Immature natural killer cell (primary cell): ENCODE measurements around the gene UGT1A7. TPM values are rescaled to one million over a fixed set of nuclear protein-coding genes. Genes with fewer than 3 reads are reported as not detected.
"Not testable (repeated sequence)": the region's sequence is repeated elsewhere in the genome, so short reads cannot be mapped to it uniquely, and the experiment has no call there.

Source experiments
- DNase-seq, 3 donors: peaks; one replicate each; pipeline ENCODE4 v3.0.0; 2022; ENCODE audit warnings: mixed read lengths in 1 of 3
- H3K27ac Mint-ChIP-seq, 6 donors: one replicate each; pipeline ENCODE4 v1.8.0; 2020; ENCODE audit warnings: mixed read lengths in 6 of 6, mild to moderate bottlenecking in 5 of 6, inconsistent platforms in 4 of 6, moderate library complexity in 3 of 6
- H3K27me3 Mint-ChIP-seq, 3 donors: one replicate each; pipeline ENCODE4 v1.8.0; 2020 to 2021; ENCODE audit warnings: low read depth in 3 of 3, mild to moderate bottlenecking in 3 of 3, mixed read lengths in 3 of 3, moderate library complexity in 3 of 3, inconsistent platforms in 1 of 3
- H3K36me3 Mint-ChIP-seq, 3 donors: one replicate each; pipeline ENCODE4 v1.8.0; 2020; ENCODE audit warnings: mixed read lengths in 3 of 3, inconsistent platforms in 2 of 3, mild to moderate bottlenecking in 2 of 3
- H3K4me1 Mint-ChIP-seq, 2 donors: one replicate each; pipeline ENCODE4 v1.8.0; 2020; ENCODE audit warnings: inconsistent platforms in 2 of 2, mild to moderate bottlenecking in 2 of 2, mixed read lengths in 2 of 2, moderate library complexity in 1 of 2
- H3K4me3 Mint-ChIP-seq, 5 donors: one replicate each; pipeline ENCODE4 v1.8.0; 2020; ENCODE audit warnings: mild to moderate bottlenecking in 5 of 5, mixed read lengths in 5 of 5, inconsistent platforms in 3 of 5, moderate library complexity in 3 of 5
- H3K9me3 Mint-ChIP-seq, 6 donors: one replicate each; pipeline ENCODE4 v1.8.0; 2020; ENCODE audit warnings: mild to moderate bottlenecking in 6 of 6, mixed read lengths in 6 of 6, inconsistent platforms in 4 of 6, moderate library complexity in 3 of 6
- polyA plus RNA-seq, 3 donors: library from polyadenylated mRNA; unstranded; fragments of 300-500 nt; fragmentation: Illumina TruSeq; gene quantifications; one replicate each; pipeline ENCODE4 v1.2.3, GENCODE V29; 2021

Gene UGT1A7
- polyA plus RNA-seq, 3 donors from 2014 or later = not detected

GRCh38 chr2:233689501-233689900, 7.8 kb downstream of the UGT1A7 start:
- H3K27me3 Mint-ChIP-seq = peaks cover 0 to 15% (median 0%) of the 10 kb centered on the region in 3 donors
- DNase-seq = no peak

DNA sequence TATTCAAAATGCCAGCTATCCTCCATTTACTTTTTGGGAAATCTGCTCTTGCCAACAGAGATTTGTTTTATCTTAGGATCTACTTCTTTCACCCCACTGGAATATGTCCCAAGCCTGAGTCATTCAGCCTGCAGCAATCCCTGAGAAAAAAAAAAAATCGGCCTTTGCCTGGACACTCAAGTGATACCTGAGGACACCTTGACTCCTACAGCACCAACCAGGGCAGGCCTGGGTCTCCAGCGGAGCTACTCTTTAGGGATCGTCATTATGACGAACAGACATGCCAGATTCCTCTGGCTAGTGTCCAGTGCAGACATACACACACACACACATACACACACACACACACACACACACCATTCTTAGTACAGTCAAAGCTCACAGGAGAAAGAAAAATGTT, 8.7 kb downstream of the UGT1A7 start:
- peaks cover 0 to 2% of the 10 kb centered on the region in 2 donors for H3K4me1 Mint-ChIP-seq
- H3K27me3 Mint-ChIP-seq = peaks cover 0 to 12% (median 1%) of the 10 kb centered on the region in 3 donors
- no peak overlapping the region for H3K27ac Mint-ChIP-seq
- DNase-seq = no peak
- H3K9me3 Mint-ChIP-seq = no peaks in the 10 kb centered on the region
- no peak overlapping the region for H3K4me3 Mint-ChIP-seq
- peaks cover 0 to 5% (median 0%) of the 10 kb centered on the region in 3 donors for H3K36me3 Mint-ChIP-seq

More at GRCh38 chr2:233689501-233689900, 7.8 kb downstream of the UGT1A7 start:
- no peak overlapping the region for H3K4me3 Mint-ChIP-seq
- H3K9me3 Mint-ChIP-seq = no peaks in the 10 kb centered on the region
- H3K36me3 Mint-ChIP-seq = peaks cover 0 to 5% (median 0%) of the 10 kb centered on the region in 3 donors
- H3K4me1 Mint-ChIP-seq = peaks cover 4 to 11% of the 10 kb centered on the region in 2 donors
- H3K27ac Mint-ChIP-seq = no peak overlapping the region

DNA sequence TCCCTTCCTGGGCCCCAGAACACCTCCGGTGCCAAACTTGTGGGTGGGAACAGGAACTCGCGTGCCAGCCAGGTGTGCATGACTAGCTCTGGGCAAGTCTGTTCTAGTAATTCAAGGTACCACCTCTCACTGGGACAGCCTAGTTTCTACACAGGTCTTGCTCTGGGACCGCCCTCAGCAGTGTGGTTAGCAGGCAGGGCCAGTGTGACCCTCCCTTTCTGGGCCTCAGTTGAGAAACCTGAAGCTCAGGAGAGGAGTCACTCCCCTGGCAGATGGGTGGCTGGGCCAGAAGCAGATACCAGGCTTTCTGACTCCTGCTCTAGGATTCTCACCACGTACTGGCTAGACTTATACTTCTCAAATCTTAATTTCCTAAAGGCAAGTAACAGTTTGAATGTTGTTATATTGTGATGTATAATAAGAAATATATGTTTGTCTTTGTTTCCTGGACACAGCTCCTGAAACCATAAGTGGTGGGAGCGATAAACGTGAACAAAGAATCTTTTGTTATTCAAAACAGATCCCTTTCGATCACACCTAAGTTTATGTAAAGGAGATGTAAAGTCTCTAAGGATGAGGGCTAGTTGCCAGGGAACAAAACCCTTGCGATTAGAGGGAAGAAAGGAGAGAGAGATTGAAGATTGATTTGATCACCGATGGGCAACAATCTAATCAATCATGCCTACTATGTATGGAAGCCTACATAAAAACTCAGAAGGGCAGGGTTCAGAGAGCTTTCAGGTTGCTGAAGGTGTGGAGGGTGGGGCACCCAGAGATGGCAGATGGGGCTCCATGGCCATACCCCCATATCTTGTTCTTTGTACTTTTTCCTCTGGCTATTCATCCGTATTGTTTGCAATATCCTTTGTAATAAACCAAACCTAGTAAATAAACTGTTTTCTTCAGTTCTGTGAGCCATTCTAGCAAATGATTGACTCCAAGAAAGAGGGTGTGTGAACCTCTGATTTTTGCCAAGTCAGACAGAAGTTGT, 10.0 kb downstream of the UGT1A7 start:
- DNase-seq = no peak
- H3K4me3 Mint-ChIP-seq = no peak overlapping the region
- H3K27ac Mint-ChIP-seq = no peak overlapping the region
- H3K27me3 Mint-ChIP-seq = peaks cover 1 to 12% (median 1%) of the 10 kb centered on the region in 3 donors
- no peaks in the 10 kb centered on the region for H3K4me1 Mint-ChIP-seq
- H3K9me3 Mint-ChIP-seq = no peaks in the 10 kb centered on the region
- peaks cover 0 to 1% (median 0%) of the 10 kb centered on the region in 3 donors for H3K36me3 Mint-ChIP-seq

GRCh38 chr2:233692648-233693047, 10.9 kb downstream of the UGT1A7 start, which contains the start of gene UGT1A6:
Gene UGT1A6 (plus strand): TSS chr2:233692890. CDS start chr2:233693005, 115 bp downstream.
- no peak for DNase-seq
- Mint-ChIP-seq H3K4me3 (no peak within 1 kb of the TSS), H3K27ac (no peak within 1 kb of the TSS), H3K4me1 (no peaks in the 10 kb centered on the region), H3K36me3 (no peaks in the 10 kb centered on the region), H3K27me3 (peaks cover 1 to 14% (median 1%) of the 10 kb centered on the region in 3 donors), H3K9me3 (no peaks in the 10 kb centered on the region)

DNA sequence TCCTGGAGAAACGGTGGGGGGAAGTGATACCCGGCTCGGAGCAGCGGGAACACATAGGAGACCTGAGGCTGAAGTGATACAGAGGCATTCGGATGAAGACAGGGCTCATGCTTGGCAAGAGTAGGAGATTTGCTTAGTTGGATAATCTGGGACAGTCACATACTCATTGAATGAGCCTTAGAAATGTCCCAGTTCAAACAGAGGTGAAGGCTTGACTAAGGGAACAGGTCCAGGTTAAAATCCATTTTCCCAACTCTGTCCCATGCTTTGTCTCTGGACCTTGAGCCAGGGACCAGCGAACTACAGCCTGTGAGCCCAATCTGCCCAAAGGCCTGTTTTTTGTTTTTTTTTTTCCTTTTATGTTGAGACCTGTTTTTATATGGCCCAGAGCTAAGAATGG, 12.3 kb downstream of the UGT1A7 start:
- DNase-seq = no peak
- Mint-ChIP-seq H3K9me3 (no peaks in the 10 kb centered on the region), H3K36me3 (no peaks in the 10 kb centered on the region), H3K4me1 (no peaks in the 10 kb centered on the region), H3K27ac (no peak overlapping the region), H3K4me3 (no peak overlapping the region), H3K27me3 (peaks cover 1 to 14% (median 1%) of the 10 kb centered on the region in 3 donors)

DNA sequence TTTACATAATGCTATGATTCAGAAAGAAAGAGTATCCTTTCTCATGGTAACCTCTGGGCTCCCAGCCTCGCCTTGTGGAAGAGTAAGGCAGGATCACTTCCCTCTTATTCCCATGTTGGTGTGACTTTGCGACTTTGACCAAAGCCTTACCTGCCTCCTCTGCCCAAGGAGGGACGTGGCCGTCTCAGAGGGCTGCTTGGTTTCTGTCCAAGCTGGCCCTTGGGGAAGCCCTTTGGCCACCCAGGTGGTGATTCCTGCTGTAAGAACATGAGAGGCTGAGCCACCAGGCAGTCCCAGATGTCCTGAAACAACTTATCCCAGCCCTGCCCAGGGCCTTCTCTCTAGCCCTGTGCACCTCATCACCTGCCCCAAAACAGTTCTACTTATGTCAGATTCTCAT, 17.0 kb downstream of the UGT1A7 start:
- Mint-ChIP-seq H3K36me3 (no peaks in the 10 kb centered on the region), H3K4me3 (no peak overlapping the region), H3K27ac (no peak overlapping the region), H3K9me3 (no peaks in the 10 kb centered on the region), H3K4me1 (no peaks in the 10 kb centered on the region), H3K27me3 (peaks cover 1 to 10% (median 5%) of the 10 kb centered on the region in 3 donors)
- no peak for DNase-seq

- H3K4me3 Mint-ChIP-seq = no peak overlapping the region
- no peak overlapping the region for H3K27ac Mint-ChIP-seq
- peaks cover 0 to 6% (median 2%) of the 10 kb centered on the region in 6 donors for H3K9me3 Mint-ChIP-seq
- no peaks in the 10 kb centered on the region for H3K4me1 Mint-ChIP-seq
- H3K27me3 Mint-ChIP-seq = peaks cover 1 to 12% (median 5%) of the 10 kb centered on the region in 3 donors
- H3K36me3 Mint-ChIP-seq = peaks cover 0 to 3% (median 0%) of the 10 kb centered on the region in 3 donors
- DNase-seq = no peak
Observed at GRCh38 chr2:233699424-233700027, 17.8 kb downstream of the UGT1A7 start.

GRCh38 chr2:233700028-233700635, 18.4 kb downstream of the UGT1A7 start:
- H3K27ac Mint-ChIP-seq = no peak overlapping the region
- peaks cover 0 to 3% (median 0%) of the 10 kb centered on the region in 3 donors for H3K36me3 Mint-ChIP-seq
- no peaks in the 10 kb centered on the region for H3K4me1 Mint-ChIP-seq
- H3K4me3 Mint-ChIP-seq = no peak overlapping the region
- peaks cover 1 to 12% (median 5%) of the 10 kb centered on the region in 3 donors for H3K27me3 Mint-ChIP-seq
- peaks cover 0 to 6% (median 2%) of the 10 kb centered on the region in 6 donors for H3K9me3 Mint-ChIP-seq
- DNase-seq = no peak

DNA sequence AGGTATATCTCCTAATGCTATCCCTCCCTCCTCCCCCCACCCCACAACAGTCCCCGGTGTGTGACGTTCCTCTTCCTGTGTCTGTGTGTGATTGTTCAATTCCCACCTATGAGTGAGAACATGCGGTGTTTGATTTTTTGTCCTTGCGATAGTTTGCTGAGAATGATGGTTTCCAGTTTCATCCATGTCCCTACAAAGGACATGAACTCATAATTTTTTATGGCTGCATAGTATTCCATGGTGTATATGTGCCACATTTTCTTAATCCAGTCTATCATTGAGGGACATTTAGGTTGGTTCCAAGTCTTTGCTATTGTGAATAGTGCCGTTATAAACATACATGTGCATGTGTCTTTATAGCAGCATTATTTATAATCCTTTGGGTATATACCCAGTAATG, 19.1 kb downstream of the UGT1A7 start:
- not testable (repeated sequence) for H3K9me3 Mint-ChIP-seq, H3K27ac Mint-ChIP-seq, H3K4me1 Mint-ChIP-seq, DNase-seq, H3K4me3 Mint-ChIP-seq, H3K36me3 Mint-ChIP-seq
- H3K27me3 Mint-ChIP-seq = peaks cover 1 to 14% (median 3%) of the 10 kb centered on the region in 3 donors

DNA sequence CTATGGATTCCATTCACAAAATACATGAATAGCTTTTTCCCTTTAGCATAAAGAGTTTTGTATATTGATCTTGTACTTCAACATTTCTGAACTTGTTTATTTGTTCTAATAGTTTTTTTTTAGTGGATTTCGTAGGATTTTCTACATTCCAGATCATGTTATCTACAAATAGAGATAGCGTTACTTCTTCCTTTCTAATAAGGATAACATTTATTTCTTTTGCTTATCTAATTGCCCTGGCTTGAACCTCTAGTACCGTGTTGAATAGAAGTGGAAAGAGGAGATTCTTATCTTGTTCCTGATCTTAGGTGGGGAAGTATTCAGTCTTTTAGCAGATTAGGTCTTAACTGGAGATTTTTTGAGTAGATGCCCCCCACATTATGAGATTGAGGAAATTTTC, 20.5 kb downstream of the UGT1A7 start:
- Mint-ChIP-seq H3K4me1 (no peaks in the 10 kb centered on the region), H3K36me3 (peaks cover 0 to 3% (median 0%) of the 10 kb centered on the region in 3 donors), H3K27ac (no peak overlapping the region), H3K27me3 (peaks cover 0 to 10% (median 3%) of the 10 kb centered on the region in 3 donors), H3K4me3 (no peak overlapping the region), H3K9me3 (peaks cover 0 to 6% (median 2%) of the 10 kb centered on the region in 6 donors)
- DNase-seq = no peak

- no peak for DNase-seq
- Mint-ChIP-seq H3K27me3 (peaks cover 1 to 15% (median 2%) of the 10 kb centered on the region in 3 donors), H3K27ac (no peak overlapping the region), H3K9me3 (peaks cover 0 to 6% (median 2%) of the 10 kb centered on the region in 6 donors), H3K36me3 (peaks cover 0 to 3% (median 0%) of the 10 kb centered on the region in 3 donors), H3K4me3 (no peak overlapping the region), H3K4me1 (no peaks in the 10 kb centered on the region)
Observed at GRCh38 chr2:233705911-233706506, 24.3 kb downstream of the UGT1A7 start.

- Mint-ChIP-seq H3K9me3 (peaks cover 0 to 6% (median 2%) of the 10 kb centered on the region in 6 donors), H3K27me3 (peaks cover 1 to 15% (median 2%) of the 10 kb centered on the region in 3 donors), H3K27ac (no peak overlapping the region), H3K4me3 (no peak overlapping the region), H3K4me1 (no peaks in the 10 kb centered on the region), H3K36me3 (peaks cover 0 to 3% (median 0%) of the 10 kb centered on the region in 3 donors)
- no peak for DNase-seq
Observed at GRCh38 chr2:233706720-233707119, 25.0 kb downstream of the UGT1A7 start.

DNA sequence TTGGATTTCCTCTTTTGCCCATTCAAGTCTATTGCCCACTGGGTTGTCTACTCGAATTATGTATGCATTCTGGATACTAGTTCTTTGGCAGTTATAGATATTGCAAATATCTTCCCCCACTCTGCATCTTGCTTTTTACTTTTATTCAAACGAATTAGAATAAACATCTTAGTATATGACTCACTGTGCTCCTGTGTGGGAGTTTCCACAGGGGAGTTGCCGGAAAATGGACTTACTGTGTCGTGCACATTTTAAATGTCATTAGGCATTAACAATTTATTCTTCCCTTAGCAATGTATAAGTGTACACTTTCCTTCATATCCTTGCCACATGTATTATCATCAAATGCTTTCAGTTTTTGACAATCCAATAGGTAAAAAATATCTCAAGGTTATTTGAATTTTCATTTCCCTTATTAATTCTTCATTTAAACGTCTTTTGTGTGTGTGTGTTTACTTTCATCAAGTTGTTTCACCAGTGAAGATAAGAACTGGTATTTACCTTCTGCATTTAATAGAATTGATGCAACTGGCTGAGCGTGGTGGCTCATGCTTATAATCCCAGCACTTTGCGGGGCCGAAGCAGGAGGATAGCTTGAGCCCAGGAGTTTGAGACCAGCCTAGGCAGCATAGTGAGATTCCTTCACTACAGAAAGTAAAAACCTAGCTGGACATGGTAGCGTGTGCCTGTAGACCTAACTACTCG, 26.4 kb downstream of the UGT1A7 start:
- no peak for DNase-seq
- peaks cover 0 to 6% (median 3%) of the 10 kb centered on the region in 6 donors for H3K9me3 Mint-ChIP-seq
- no peaks in the 10 kb centered on the region for H3K4me1 Mint-ChIP-seq
- H3K27ac Mint-ChIP-seq = no peak overlapping the region
- no peak overlapping the region for H3K4me3 Mint-ChIP-seq
- H3K27me3 Mint-ChIP-seq = peaks cover 0 to 15% (median 2%) of the 10 kb centered on the region in 3 donors
- H3K36me3 Mint-ChIP-seq = peaks cover 0 to 3% (median 0%) of the 10 kb centered on the region in 3 donors
